Panc1 (cell line): ENCODE measurements around the gene ZBTB4. TPM values are rescaled to one million over a fixed set of nuclear protein-coding genes. Genes with fewer than 3 reads are reported as not detected.

Source experiments
- ATAC-seq: fragments of 200-7000 bp; cut with Tn5 transposase; 2 replicates; pipeline ENCODE4 v1.9.1; 2020; ENCODE audit warnings: mild to moderate bottlenecking, moderate library complexity
- BruUV-seq: library from RNA; stranded (reverse); fragments of 400-500 nt; replicated peaks from 2 replicates; lab custom pipeline; 2021; lab: Mats Ljungman, UMichigan
- CTCF ChIA-PET: fragments of 300-600 bp; sonication (Branson Sonifier 250); formaldehyde crosslinking; loops from one replicate; lab custom pipeline; 2022; ENCODE audit warnings: antibody characterized with exemption; lab: Charles Lee
- POLR2A ChIA-PET: fragments of 300-600 bp; sonication (Branson Sonifier 250); formaldehyde crosslinking; loops from one replicate; lab custom pipeline; 2022; ENCODE audit warnings: antibody characterized with exemption; lab: Charles Lee
- DNase-seq: peaks from one replicate; pipeline ENCODE4 v3.0.0-alpha.2; 2010; ENCODE audit warnings: low read depth, low spot score
- H3K27ac ChIP-seq: 2 replicates; pipeline ENCODE4 v1.5.1; 2011; ENCODE audit warnings: mild to moderate bottlenecking, low read length, inconsistent platforms
- H3K27me3 ChIP-seq: fragments of 200-500 bp; sonication (Bioruptor generic); 2 replicates; pipeline ENCODE4 v1.6.0; 2014; ENCODE audit warnings: low read length, inconsistent platforms; ENCODE audit not compliant: control insufficient read depth, insufficient read depth
- H3K36me3 ChIP-seq: fragments of 200-500 bp; sonication (Bioruptor generic); 2 replicates; pipeline ENCODE4 v1.5.1; 2014; ENCODE audit warnings: inconsistent platforms, mild to moderate bottlenecking, low read length, moderate library complexity; ENCODE audit not compliant: control insufficient read depth, insufficient read depth
- H3K4me1 ChIP-seq: 2 replicates; pipeline ENCODE4 v1.5.1; 2011; ENCODE audit warnings: inconsistent platforms, mild to moderate bottlenecking, low read length, moderate library complexity; ENCODE audit not compliant: control insufficient read depth, insufficient read depth
- H3K4me3 ChIP-seq, 2 experiments: 2 replicates each; pipeline ENCODE4 v1.5.1; 2011 to 2012; ENCODE audit warnings: low read depth in 2 of 2, low read length in 2 of 2, mild to moderate bottlenecking in 2 of 2, inconsistent platforms in 1 of 2, moderate library complexity in 1 of 2
- H3K9me3 ChIP-seq: fragments of 200-500 bp; sonication (Bioruptor generic); 2 replicates; pipeline ENCODE4 v1.5.1; 2014; ENCODE audit warnings: low read depth, mild to moderate bottlenecking, inconsistent platforms, low read length, moderate library complexity; ENCODE audit not compliant: control insufficient read depth, insufficient read depth
- CTCF ChIP-seq: fragments of 450-650 bp; IDR thresholded peaks from 2 replicates; pipeline ENCODE4 v1.5.1; 2017; ENCODE audit warnings: mild to moderate bottlenecking
- POLR2AphosphoS5 ChIP-seq: IDR thresholded peaks from 2 replicates; pipeline ENCODE4 v1.6.1; 2012; ENCODE audit warnings: mild to moderate bottlenecking, low read depth, low read length, moderate library complexity
- REST ChIP-seq, 2 experiments: IDR thresholded peaks; 2 replicates each; pipeline ENCODE4 v1.6.1; 2011 to 2012; ENCODE audit warnings: low read depth in 2 of 2, control low read depth in 1 of 2, low read length in 1 of 2, mild to moderate bottlenecking in 1 of 2, moderate library complexity in 1 of 2; ENCODE audit not compliant: insufficient read depth in 1 of 2
- SIN3A ChIP-seq: IDR thresholded peaks from 2 replicates; pipeline ENCODE4 v1.6.1; 2012; ENCODE audit warnings: low read depth, mild to moderate bottlenecking, low read length, moderate library complexity, borderline replicate concordance; ENCODE audit not compliant: insufficient read depth
- TCF7L2 ChIP-seq: IDR thresholded peaks from 2 replicates; pipeline ENCODE4 v1.6.1; 2011; ENCODE audit warnings: mild to moderate bottlenecking, low read depth, low read length, inconsistent platforms
- in situ Hi-C: cut with HindIII; loops from 2 replicates; pipeline ENCODE4 v1.10.0; 2016; ENCODE audit warnings: low sequenced_read_pairs, low pct_unique_long_range_greater_than_20kb
- intact Hi-C: fragments of 100-400 bp; cut with micrococcal nuclease; formaldehyde crosslinking; loops from one replicate; pipeline ENCODE4 v1.10.0; 2022; ENCODE audit not compliant: unreplicated experiment
- total RNA-seq: library from RNA; stranded (reverse); gene quantifications from one replicate; pipeline ENCODE4 v1.2.1, GENCODE V29; 2021; ENCODE audit not compliant: unreplicated experiment

The ZBTB4 gene
- total RNA-seq, 1 experiment from 2014 or later: 24.9 TPM

- DNase-seq (no peak), ATAC-seq (no peak)
- H3K4me1 ChIP-seq: no peaks in the 10 kb centered on the region
- no peak for TF ChIP-seq SIN3A
- no peak for TF ChIP-seq TCF7L2
- no peak for TF ChIP-seq CTCF
- no peak for TF ChIP-seq POLR2AphosphoS5
- no peak for TF ChIP-seq REST (IDR thresholded peaks at IDR 0.05; ENCODE audit: insufficient read depth in 1 of 2, low read depth in 2 of 2, low read length in 1 of 2)
- ChIA-PET POLR2A (interaction anchor here (0.6 kb wide), 1 partner anchor 20 kb away, joined by 8 read pairs; the partner anchor contains the start of gene ZBTB4), CTCF (interaction anchor here (0.6 kb wide), 1 partner anchor 196 kb away, joined by 10 read pairs; no protein-coding TSS in a partner anchor)
- H3K9me3 ChIP-seq: no peaks in the 10 kb centered on the region
- no peaks in the 10 kb centered on the region for H3K36me3 ChIP-seq
- no peak overlapping the region for H3K27ac ChIP-seq
- intact Hi-C loops (no loop called here), in situ Hi-C loops (no loop called here)
- H3K4me3 ChIP-seq: no peak overlapping the region
- TSS peak; percentile 59 for BruUV-seq
- no peaks in the 10 kb centered on the region for H3K27me3 ChIP-seq
Measured at GRCh38 chr17:7459961-7460545, 19.4 kb downstream of the ZBTB4 start.

DNA sequence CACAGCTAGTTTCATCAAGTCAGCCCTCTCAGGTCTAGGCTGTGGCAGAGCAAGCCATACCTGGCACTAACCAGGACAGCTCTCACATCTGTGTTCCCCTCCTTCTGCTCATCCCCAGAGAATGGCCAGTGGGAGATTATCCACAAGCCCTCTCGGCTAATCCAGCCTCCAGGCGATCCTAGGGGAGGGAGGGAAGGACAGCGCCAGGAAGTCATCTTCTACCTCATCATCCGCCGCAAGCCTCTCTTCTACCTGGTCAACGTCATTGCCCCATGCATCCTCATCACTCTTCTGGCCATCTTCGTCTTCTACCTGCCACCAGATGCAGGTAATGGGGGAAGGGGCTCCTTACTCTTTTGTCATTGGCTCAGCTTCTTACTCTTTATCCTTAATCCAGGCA lies 31.0 kb downstream of the ZBTB4 start:
- CTCF ChIA-PET: no interaction called here
- no peak overlapping the region for H3K27ac ChIP-seq
- peaks cover 6% of the 10 kb centered on the region; the same call in 1 of the 2 replicates for H3K4me1 ChIP-seq
- no TSS peak for BruUV-seq
- DNase-seq (no peak), ATAC-seq (no peak)
- H3K4me3 ChIP-seq: no peak overlapping the region
- in situ Hi-C loops: no loop called here
- no peaks in the 10 kb centered on the region for H3K27me3 ChIP-seq
- POLR2A ChIA-PET: no interaction called here
- H3K36me3 ChIP-seq: no peaks in the 10 kb centered on the region
- no peaks in the 10 kb centered on the region for H3K9me3 ChIP-seq
- intact Hi-C loops: no loop called here
- TF ChIP-seq POLR2AphosphoS5 (no peak), SIN3A (no peak), CTCF (no peak), REST (IDR thresholded peaks at IDR 0.05; ENCODE audit: insufficient read depth in 1 of 2, low read depth in 2 of 2, low read length in 1 of 2) (no peak), TCF7L2 (no peak)
